HG02970 (cell line): ENCODE measurements around the gene CCDC60.

Experiments used
- ATAC-seq: cut with Tn5 transposase; IDR thresholded peaks from one replicate; pipeline ENCODE4 v1.9.1; 2021; ENCODE audit warnings: mild to moderate bottlenecking, moderate library complexity, moderate number of reproducible peaks; ENCODE audit not compliant: unreplicated experiment, low FRiP score

The CCDC60 gene

GRCh38 chr12:119432949-119433348, 98.4 kb downstream of the CCDC60 start:
- no peak for ATAC-seq

GRCh38 chr12:119440803-119441360, 106.4 kb downstream of the CCDC60 start:
- no peak for ATAC-seq

- peak; percentile 64 for ATAC-seq
Measured at GRCh38 chr12:119444462-119445044, 110.0 kb downstream of the CCDC60 start.

- ATAC-seq: no peak
Measured at GRCh38 chr12:119446459-119446858, 111.9 kb downstream of the CCDC60 start.

GRCh38 chr12:119447126-119447525, 112.6 kb downstream of the CCDC60 start:
- no peak for ATAC-seq

GRCh38 chr12:119447618-119448017, 113.1 kb downstream of the CCDC60 start:
- ATAC-seq: no peak

GRCh38 chr12:119448611-119449131, 114.1 kb downstream of the CCDC60 start:
- no peak for ATAC-seq

- ATAC-seq: no peak
Measured at GRCh38 chr12:119450771-119451170, 116.2 kb downstream of the CCDC60 start.

GRCh38 chr12:119456824-119457223, 122.3 kb downstream of the CCDC60 start:
- no peak for ATAC-seq

- no peak for ATAC-seq
Measured at GRCh38 chr12:119457271-119457670, 122.7 kb downstream of the CCDC60 start.

GRCh38 chr12:119459481-119459880, 125.0 kb downstream of the CCDC60 start:
- no peak for ATAC-seq

GRCh38 chr12:119460876-119461275, 126.3 kb downstream of the CCDC60 start:
- ATAC-seq: no peak

GRCh38 chr12:119461636-119462214, 127.2 kb downstream of the CCDC60 start:
- ATAC-seq: no peak

GRCh38 chr12:119463211-119463926, 128.8 kb downstream of the CCDC60 start:
- no peak for ATAC-seq

- no peak for ATAC-seq
Measured at GRCh38 chr12:119468296-119468695, 133.8 kb downstream of the CCDC60 start.

GRCh38 chr12:119475650-119476049, 141.1 kb downstream of the CCDC60 start:
- no peak for ATAC-seq

- no peak for ATAC-seq
Measured at GRCh38 chr12:119476951-119477350, 142.4 kb downstream of the CCDC60 start.

- ATAC-seq: no peak
Measured at GRCh38 chr12:119479121-119479561, 144.6 kb downstream of the CCDC60 start.

- ATAC-seq: no peak
Measured at GRCh38 chr12:119480551-119480950, 146.0 kb downstream of the CCDC60 start.

GRCh38 chr12:119486599-119487154, 152.1 kb downstream of the CCDC60 start:
- no peak for ATAC-seq

- ATAC-seq: no peak
Measured at GRCh38 chr12:119491814-119492213, 157.3 kb downstream of the CCDC60 start.
